ENCODE results near the gene CDKN2AIPNL. TPM values are rescaled to one million over a fixed set of nuclear protein-coding genes. Genes with fewer than 3 reads are reported as not detected.

Gene CDKN2AIPNL
- total RNA-seq, 1 donor from 2014 or later = 60.0 TPM

Other genes starting within 250 kb of the CDKN2AIPNL start
- 248 and 304 TPM in 2 replicates for gene SKP1, start 234.9 kb downstream of the CDKN2AIPNL start, total RNA-seq
- 119 and 174 TPM in 2 replicates for gene PPP2CA, start 185.8 kb downstream of the CDKN2AIPNL start, total RNA-seq
- 0.32 and 0.59 TPM in 2 replicates for gene CDKL3, start 44.7 kb downstream of the CDKN2AIPNL start, total RNA-seq
- 22.7 and 23.3 TPM in 2 replicates for gene UBE2B, start 40.3 kb downstream of the CDKN2AIPNL start, total RNA-seq
- gene JADE2, start 113.8 kb upstream of the CDKN2AIPNL start, total RNA-seq = 23.7 and 29.7 TPM in 2 replicates
- gene SAR1B, start 220.9 kb upstream of the CDKN2AIPNL start, total RNA-seq = 50.6 and 103 TPM in 2 replicates
- gene SEC24A, start 236.9 kb upstream of the CDKN2AIPNL start, total RNA-seq = 18.3 and 21.1 TPM in 2 replicates